ENCODE data around the gene ATG5. TPM values are rescaled to one million over a fixed set of nuclear protein-coding genes. Genes with fewer than 3 reads are reported as not detected.

ATG5 gene
- total RNA-seq, 1 donor from 2014 or later, result 40.8 TPM

DNA sequence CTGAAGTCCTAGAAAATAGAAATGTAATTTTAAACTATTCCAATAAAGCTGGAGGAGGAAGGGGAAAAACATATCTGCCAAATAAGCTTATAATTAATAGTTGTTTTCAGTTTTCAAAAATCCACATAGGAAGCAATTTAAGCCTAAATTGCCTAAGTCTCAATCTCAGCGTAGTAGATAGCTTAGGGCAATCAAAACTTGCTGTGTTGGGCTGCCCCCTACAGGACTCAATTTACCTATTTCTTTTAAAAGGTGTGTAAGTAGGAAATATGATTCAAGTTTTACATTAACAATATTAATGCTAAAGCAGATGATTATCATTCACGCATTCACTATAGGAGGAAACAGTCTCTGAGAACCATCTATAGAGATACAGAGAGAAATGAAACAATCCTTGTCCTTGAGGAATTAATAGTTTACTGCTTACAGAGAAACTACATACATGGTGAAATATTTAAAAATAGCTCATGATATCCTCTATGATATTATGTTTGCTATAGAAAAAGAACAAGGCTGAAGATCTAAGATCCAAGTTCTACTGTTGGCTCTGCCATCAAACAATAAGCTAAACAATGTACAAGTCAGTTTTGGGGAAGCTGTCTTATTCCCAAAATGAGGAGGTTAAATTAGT lies 102.1 kb downstream of the ATG5 start:
- Mint-ChIP-seq H3K27ac (no peak overlapping the region), H3K4me1 (ENCODE audit: low read depth) (peaks cover 17% of the 10 kb centered on the region), H3K36me3 (ENCODE audit: insufficient read depth) (peaks cover 29% of the 10 kb centered on the region), H3K4me3 (ENCODE audit: low read depth) (no peak overlapping the region), H3K27me3 (no peaks in the 10 kb centered on the region), H3K9me3 (ENCODE audit: low read depth) (peaks cover 20% of the 10 kb centered on the region)
- TF ChIP-seq, protein P1, sequence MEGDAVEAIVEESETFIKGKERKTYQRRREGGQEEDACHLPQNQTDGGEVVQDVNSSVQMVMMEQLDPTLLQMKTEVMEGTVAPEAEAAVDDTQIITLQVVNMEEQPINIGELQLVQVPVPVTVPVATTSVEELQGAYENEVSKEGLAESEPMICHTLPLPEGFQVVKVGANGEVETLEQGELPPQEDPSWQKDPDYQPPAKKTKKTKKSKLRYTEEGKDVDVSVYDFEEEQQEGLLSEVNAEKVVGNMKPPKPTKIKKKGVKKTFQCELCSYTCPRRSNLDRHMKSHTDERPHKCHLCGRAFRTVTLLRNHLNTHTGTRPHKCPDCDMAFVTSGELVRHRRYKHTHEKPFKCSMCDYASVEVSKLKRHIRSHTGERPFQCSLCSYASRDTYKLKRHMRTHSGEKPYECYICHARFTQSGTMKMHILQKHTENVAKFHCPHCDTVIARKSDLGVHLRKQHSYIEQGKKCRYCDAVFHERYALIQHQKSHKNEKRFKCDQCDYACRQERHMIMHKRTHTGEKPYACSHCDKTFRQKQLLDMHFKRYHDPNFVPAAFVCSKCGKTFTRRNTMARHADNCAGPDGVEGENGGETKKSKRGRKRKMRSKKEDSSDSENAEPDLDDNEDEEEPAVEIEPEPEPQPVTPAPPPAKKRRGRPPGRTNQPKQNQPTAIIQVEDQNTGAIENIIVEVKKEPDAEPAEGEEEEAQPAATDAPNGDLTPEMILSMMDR (IDR thresholded peaks at IDR 0.05; ENCODE audit: unreplicated experiment), result peak; percentile 84
- DNase-seq (ENCODE audit: low spot score, unreplicated experiment), result peak; percentile 17

DNA sequence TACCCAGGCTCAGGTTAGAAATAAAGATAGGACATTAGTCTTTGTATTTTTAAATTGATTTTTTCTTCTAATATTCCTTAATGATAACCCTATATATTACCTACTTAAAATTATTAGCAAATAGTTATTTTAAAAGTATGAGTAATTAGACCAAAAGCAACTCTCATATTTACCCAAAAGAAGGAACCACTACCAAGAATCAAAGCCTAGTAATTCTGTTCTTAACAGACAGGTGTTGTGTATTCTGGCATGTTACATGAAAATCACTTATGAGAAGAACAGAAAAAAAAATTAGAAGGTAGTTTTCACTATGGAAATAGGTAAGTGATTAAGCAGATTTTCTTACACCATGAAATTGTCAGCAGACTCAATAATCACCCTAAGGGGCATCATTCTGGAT lies 105.1 kb downstream of the ATG5 start:
- no peak overlapping the region for H3K27ac Mint-ChIP-seq
- DNase-seq (ENCODE audit: low spot score, unreplicated experiment), result no peak
- H3K9me3 Mint-ChIP-seq (ENCODE audit: low read depth), result no peaks in the 10 kb centered on the region
- peaks cover 2% of the 10 kb centered on the region for H3K36me3 Mint-ChIP-seq (ENCODE audit: insufficient read depth)
- H3K4me3 Mint-ChIP-seq (ENCODE audit: low read depth), result no peak overlapping the region
- TF ChIP-seq, protein P1 (IDR thresholded peaks at IDR 0.05; ENCODE audit: unreplicated experiment), result no peak
- no peaks in the 10 kb centered on the region for H3K27me3 Mint-ChIP-seq
- H3K4me1 Mint-ChIP-seq (ENCODE audit: low read depth), result peaks cover 11% of the 10 kb centered on the region

DNA sequence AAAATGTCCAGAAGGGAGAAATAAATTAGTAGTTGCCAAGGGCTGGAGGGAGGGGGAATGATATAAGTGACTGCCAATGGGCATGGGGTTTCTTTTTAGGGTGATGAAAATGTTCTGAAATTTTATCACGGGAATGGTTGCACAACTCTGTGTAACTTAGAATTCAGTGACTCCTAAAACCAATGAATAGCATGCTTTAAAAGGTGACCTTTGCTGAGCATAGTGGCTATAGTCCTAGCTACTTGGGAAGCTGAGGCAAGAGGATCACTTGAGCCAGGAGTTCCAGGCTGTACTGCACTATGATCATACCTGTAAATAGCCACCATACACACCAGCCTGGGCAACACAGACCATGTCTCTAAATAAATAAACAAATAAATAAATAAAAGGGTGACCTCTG lies 109.0 kb downstream of the ATG5 start:
- no peaks in the 10 kb centered on the region for H3K27me3 Mint-ChIP-seq
- DNase-seq (ENCODE audit: low spot score, unreplicated experiment), result no peak
- H3K36me3 Mint-ChIP-seq (ENCODE audit: insufficient read depth), result no peaks in the 10 kb centered on the region
- no peak overlapping the region for H3K4me3 Mint-ChIP-seq (ENCODE audit: low read depth)
- TF ChIP-seq, protein P1 (IDR thresholded peaks at IDR 0.05; ENCODE audit: unreplicated experiment), result no peak
- H3K4me1 Mint-ChIP-seq (ENCODE audit: low read depth), result peaks cover 10% of the 10 kb centered on the region
- no peak overlapping the region for H3K27ac Mint-ChIP-seq
- no peaks in the 10 kb centered on the region for H3K9me3 Mint-ChIP-seq (ENCODE audit: low read depth)

DNA sequence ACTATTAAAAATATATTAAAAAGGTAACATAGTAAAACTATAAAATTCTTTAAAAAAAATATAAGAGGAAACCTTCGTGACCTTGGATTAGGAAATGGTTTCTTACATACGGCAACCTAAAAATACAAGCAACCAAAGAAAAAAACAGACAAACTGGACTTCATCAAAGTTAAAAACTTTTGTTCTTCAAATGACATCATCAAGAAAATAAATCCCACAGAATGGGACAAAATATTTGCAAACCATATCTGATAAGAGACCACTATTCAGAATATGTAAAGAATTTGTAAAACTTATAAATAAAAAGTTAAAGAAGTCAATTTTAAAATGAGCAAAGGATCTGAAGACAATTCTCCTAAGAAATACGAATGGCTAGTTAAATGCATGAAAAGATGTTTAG lies 110.0 kb downstream of the ATG5 start:
- no peak overlapping the region for H3K4me3 Mint-ChIP-seq (ENCODE audit: low read depth)
- H3K4me1 Mint-ChIP-seq (ENCODE audit: low read depth), result peaks cover 7% of the 10 kb centered on the region
- H3K9me3 Mint-ChIP-seq (ENCODE audit: low read depth), result no peaks in the 10 kb centered on the region
- no peak for DNase-seq (ENCODE audit: low spot score, unreplicated experiment)
- TF ChIP-seq, protein P1 (IDR thresholded peaks at IDR 0.05; ENCODE audit: unreplicated experiment), result no peak
- H3K36me3 Mint-ChIP-seq (ENCODE audit: insufficient read depth), result peaks cover 3% of the 10 kb centered on the region
- H3K27ac Mint-ChIP-seq, result no peak overlapping the region
- no peaks in the 10 kb centered on the region for H3K27me3 Mint-ChIP-seq

DNA sequence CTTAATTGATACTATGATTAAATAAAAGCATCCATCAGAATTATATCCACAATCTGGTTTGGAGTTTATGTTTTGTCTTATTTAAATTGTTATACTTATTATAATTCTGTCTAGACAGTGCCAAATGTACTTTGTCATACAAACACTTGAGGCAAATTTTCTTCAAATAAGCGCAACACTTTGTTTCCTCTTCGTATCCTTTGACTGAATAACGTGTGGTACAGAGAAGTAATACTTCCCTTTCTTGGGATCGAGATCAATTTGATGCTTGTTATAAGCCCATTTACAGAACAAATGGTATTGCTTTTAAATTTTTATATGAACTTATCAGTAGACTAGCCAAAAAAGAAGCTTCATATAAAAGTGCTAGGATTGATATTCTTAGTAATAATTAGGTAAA lies 111.0 kb downstream of the ATG5 start:
- Mint-ChIP-seq H3K27me3 (no peaks in the 10 kb centered on the region), H3K4me1 (ENCODE audit: low read depth) (peaks cover 1% of the 10 kb centered on the region), H3K36me3 (ENCODE audit: insufficient read depth) (peaks cover 3% of the 10 kb centered on the region), H3K4me3 (ENCODE audit: low read depth) (no peak overlapping the region), H3K9me3 (ENCODE audit: low read depth) (no peaks in the 10 kb centered on the region), H3K27ac (no peak overlapping the region)
- TF ChIP-seq, protein P1 (IDR thresholded peaks at IDR 0.05; ENCODE audit: unreplicated experiment), result no peak
- no peak for DNase-seq (ENCODE audit: low spot score, unreplicated experiment)
